Thymus (tissue), 11 donors: ENCODE data around the gene CCT7. TPM values are rescaled to one million over a fixed set of nuclear protein-coding genes. Genes with fewer than 3 reads are reported as not detected.

Experiments used
- DNase-seq, 9 donors: peaks; one replicate each; pipeline ENCODE4 v3.0.0-alpha.2; 2013; ENCODE audit warnings: low spot score in 9 of 9, low read depth in 6 of 9, missing footprints in 1 of 9
- H3K27ac ChIP-seq, 2 donors: one replicate each; pipeline ENCODE4 v1.5.1; 2013; ENCODE audit warnings: control low read depth in 1 of 2, low read depth in 1 of 2, low read length in 1 of 2, mild to moderate bottlenecking in 1 of 2, moderate library complexity in 1 of 2
- H3K27me3 ChIP-seq, 2 donors: one replicate each; pipeline ENCODE4 v1.5.1; 2013; ENCODE audit warnings: low read length in 1 of 2; ENCODE audit not compliant: control insufficient read depth in 2 of 2, insufficient read depth in 1 of 2
- H3K36me3 ChIP-seq, 2 donors: one replicate each; pipeline ENCODE4 v1.5.1; 2013; ENCODE audit warnings: low read length in 1 of 2, mild to moderate bottlenecking in 1 of 2, moderate library complexity in 1 of 2; ENCODE audit not compliant: control insufficient read depth in 2 of 2, insufficient read depth in 2 of 2
- H3K4me1 ChIP-seq, 2 donors: one replicate each; pipeline ENCODE4 v1.5.1; 2013; ENCODE audit warnings: low read length in 2 of 2; ENCODE audit not compliant: control insufficient read depth in 2 of 2, insufficient read depth in 2 of 2
- H3K4me3 ChIP-seq, 2 donors: one replicate each; pipeline ENCODE4 v1.5.1; 2013; ENCODE audit warnings: low read length in 2 of 2, control low read depth in 1 of 2, mild to moderate bottlenecking in 1 of 2
- H3K9me3 ChIP-seq, 2 donors: one replicate each; pipeline ENCODE4 v1.5.1; 2013; ENCODE audit warnings: low read length in 1 of 2, mild to moderate bottlenecking in 1 of 2; ENCODE audit not compliant: control insufficient read depth in 2 of 2, insufficient read depth in 1 of 2
- WGBS: extraction: QIAGEN DNeasy Blood & Tissue Kit; methylation state at CpG from one replicate; pipeline ENCODE4 v1.1.7; 2013; 5-methylcytosine and 5-hydroxymethylcytosine counted together
- polyA plus RNA-seq: library from polyadenylated mRNA; stranded (reverse); fragments of 200-250 nt; gene quantifications from one replicate; pipeline ENCODE4 v1.2.3, GENCODE V29; 2013
- total RNA-seq: library from RNA; stranded (reverse); fragments of 120-200 nt; gene quantifications from one replicate; pipeline ENCODE4 v1.2.4, GENCODE V29; 2013
- donor health status: healthy.

CCT7 gene
- total and polyA plus RNA-seq, 2 donors: 115 to 313 TPM

- Histone ChIP-seq H3K27me3 (no peaks in the 10 kb centered on the region), H3K9me3 (no peaks in the 10 kb centered on the region), H3K27ac (no peak overlapping the region), H3K36me3 (peaks cover 51 to 53% of the 10 kb centered on the region in 2 donors), H3K4me1 (no peaks in the 10 kb centered on the region), H3K4me3 (no peak overlapping the region)
- no peak for DNase-seq
- WGBS: 97% methylated on average over 2 of the region's 2 CpGs
Observed at GRCh38 chr2:73257021-73257420, 22.9 kb downstream of the CCT7 start.

- 79% methylated on average over 10 of the region's 10 CpGs for WGBS
- no peak overlapping the region for H3K27ac ChIP-seq
Observed at GRCh38 chr2:73257425-73258125, 23.5 kb downstream of the CCT7 start.

DNA sequence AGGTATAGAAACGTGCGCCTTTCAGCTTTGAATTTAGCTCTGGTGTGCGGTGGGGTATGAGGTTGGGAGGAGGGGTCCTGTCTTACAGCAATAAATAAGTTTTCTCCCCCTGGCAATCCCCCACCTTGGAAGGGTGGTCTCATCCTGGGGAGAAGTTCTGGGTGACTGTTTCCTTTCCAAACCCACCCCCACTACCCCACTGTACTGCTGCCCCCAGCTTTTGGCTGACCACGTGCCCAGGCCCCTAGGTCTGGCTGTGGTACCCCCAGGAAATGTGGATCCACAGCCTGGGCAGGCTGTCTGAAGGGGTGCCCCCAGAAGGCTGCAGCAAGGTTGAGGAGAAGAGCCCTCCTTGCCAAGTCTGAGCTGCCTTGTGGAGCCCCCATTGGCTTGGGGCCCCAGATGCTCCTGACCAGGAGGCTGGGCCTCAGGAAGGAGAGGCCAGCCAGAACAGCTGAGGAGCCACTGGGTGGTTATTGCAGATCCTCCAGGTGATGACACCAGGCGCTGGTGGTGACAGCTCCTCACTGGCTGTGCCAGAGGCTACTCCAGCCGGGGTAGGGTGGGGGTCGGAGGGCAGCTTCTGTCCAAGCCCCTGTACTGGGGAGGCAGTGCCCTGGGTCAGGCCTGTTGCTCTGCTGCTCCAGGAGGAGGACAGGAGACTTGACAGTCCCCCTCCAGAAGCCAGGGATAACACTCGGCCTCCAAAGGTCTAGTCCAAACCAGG is 24.2 kb downstream of the CCT7 start:
- no peak for DNase-seq
- no peak overlapping the region for H3K4me3 ChIP-seq

More at GRCh38 chr2:73257425-73258125, 23.5 kb downstream of the CCT7 start:
- Histone ChIP-seq H3K9me3 (no peaks in the 10 kb centered on the region), H3K4me1 (no peaks in the 10 kb centered on the region), H3K27me3 (no peaks in the 10 kb centered on the region), H3K36me3 (peaks cover 46 to 48% of the 10 kb centered on the region in 2 donors), H3K4me3 (no peak overlapping the region)
- no peak for DNase-seq

GRCh38 chr2:73258913-73259215 is 24.8 kb downstream of the CCT7 start:
- H3K4me3 ChIP-seq: no peak overlapping the region
- no peak for DNase-seq

More for the DNA sequence above, 24.2 kb downstream of the CCT7 start:
- no peak overlapping the region for H3K27ac ChIP-seq
- WGBS: 97% methylated on average over 8 of the region's 8 CpGs
- no peaks in the 10 kb centered on the region for H3K27me3 ChIP-seq
- H3K4me1 ChIP-seq: no peaks in the 10 kb centered on the region
- no peaks in the 10 kb centered on the region for H3K9me3 ChIP-seq
- H3K36me3 ChIP-seq: peaks cover 38 to 40% of the 10 kb centered on the region in 2 donors

DNA sequence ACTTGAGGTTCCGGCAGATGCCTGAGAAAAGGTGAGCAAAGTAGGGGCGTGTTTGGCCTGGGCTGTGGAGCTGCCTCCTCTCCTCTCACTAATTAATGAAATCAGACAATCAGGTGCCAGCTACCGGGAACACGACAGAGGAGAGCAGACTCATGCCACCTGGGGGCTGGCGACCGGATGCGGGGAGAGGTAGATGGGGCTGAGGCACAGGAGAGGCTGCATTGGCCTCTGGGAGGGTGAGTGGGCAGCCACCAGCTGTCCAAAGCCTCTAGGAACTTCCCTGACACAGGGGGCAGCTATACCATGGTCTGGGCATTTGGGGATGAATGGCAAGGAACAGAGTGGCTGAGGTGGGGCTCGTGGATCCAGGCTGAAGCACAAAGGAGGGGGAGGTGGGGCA is 25.2 kb downstream of the CCT7 start:
- no peak overlapping the region for H3K4me3 ChIP-seq
- H3K36me3 ChIP-seq: peaks cover 30 to 40% of the 10 kb centered on the region in 2 donors
- DNase-seq: no peak
- 98% methylated on average over 8 of the region's 8 CpGs for WGBS
- H3K27me3 ChIP-seq: no peaks in the 10 kb centered on the region
- no peaks in the 10 kb centered on the region for H3K4me1 ChIP-seq
- no peaks in the 10 kb centered on the region for H3K9me3 ChIP-seq
- no peak overlapping the region for H3K27ac ChIP-seq

More at GRCh38 chr2:73258913-73259215, 24.8 kb downstream of the CCT7 start:
- Histone ChIP-seq H3K27me3 (no peaks in the 10 kb centered on the region), H3K9me3 (no peaks in the 10 kb centered on the region), H3K27ac (no peak overlapping the region), H3K36me3 (peaks cover 33 to 40% of the 10 kb centered on the region in 2 donors), H3K4me1 (no peaks in the 10 kb centered on the region)
- WGBS: 97% methylated on average over 9 of the region's 9 CpGs

DNA sequence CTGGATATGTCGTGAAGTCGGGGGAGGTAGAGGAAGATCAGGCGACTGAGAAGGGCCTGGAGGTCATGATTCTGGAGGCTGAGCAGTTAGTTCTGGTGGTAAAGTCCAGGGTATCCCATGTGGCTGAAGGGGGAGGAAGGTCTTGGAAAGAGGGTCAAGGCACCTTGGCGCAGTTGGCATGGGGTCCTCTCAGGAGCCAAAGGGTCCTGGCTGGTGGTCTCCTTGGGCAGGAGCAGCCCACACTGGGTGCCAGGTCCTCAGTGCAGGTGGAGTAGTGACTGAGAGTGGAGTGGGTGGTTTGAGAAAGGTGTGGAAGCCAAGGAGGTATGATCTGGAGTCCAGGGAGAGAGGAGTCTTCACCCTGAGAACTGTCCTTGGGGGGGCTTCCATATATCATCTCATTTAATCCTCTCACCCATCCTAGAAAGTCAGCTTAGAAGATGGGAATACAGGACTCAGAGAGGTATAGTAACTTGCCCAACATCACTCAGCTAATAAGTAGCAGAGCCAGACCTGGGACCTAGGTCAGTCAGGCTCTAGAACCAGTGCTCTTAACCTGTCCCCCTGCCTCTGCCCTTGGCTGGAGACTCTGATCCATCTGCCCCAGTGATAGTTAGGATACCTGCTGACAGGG is 25.7 kb downstream of the CCT7 start:
- DNase-seq: no peak
- Histone ChIP-seq H3K4me3 (no peak overlapping the region), H3K9me3 (no peaks in the 10 kb centered on the region), H3K27ac (no peak overlapping the region), H3K36me3 (peaks cover 28 to 37% of the 10 kb centered on the region in 2 donors), H3K27me3 (no peaks in the 10 kb centered on the region), H3K4me1 (no peaks in the 10 kb centered on the region)
- WGBS: 84% methylated on average over 4 of the region's 4 CpGs

GRCh38 chr2:73260338-73260984 is 26.4 kb downstream of the CCT7 start:
- Histone ChIP-seq H3K36me3 (peaks cover 21 to 32% of the 10 kb centered on the region in 2 donors), H3K27me3 (no peaks in the 10 kb centered on the region), H3K4me1 (no peaks in the 10 kb centered on the region), H3K27ac (no peak overlapping the region), H3K9me3 (no peaks in the 10 kb centered on the region), H3K4me3 (no peak overlapping the region)
- WGBS: 91% methylated on average over 17 of the region's 17 CpGs
- DNase-seq: no peak

DNA sequence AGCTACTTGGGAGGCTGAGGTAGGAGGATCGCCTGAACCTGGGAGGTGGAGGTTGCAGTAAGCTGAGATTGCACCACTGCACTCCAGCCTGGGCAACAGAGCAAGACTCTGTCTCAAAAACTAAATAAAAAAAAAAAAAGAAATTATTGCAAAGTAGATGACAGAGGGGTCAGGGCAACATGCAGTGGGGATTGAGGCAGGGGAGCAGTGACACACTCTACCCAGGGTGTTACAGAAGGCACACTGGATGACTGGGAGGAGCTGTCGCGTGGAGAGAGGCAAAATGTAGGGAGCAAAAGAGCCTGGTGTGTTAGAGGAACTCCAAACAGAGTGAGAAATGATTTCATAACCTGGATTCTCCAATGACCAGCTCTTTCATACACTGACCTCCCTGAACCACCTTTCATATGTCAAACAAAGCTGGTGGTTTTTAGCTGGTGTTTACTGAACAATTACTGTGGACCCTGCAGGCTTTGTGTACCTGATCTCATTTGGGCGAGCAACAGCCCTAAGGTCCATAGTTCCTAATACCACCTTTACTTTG is 28.1 kb downstream of the CCT7 start:
- Histone ChIP-seq H3K4me1 (no peaks in the 10 kb centered on the region), H3K9me3 (no peaks in the 10 kb centered on the region), H3K4me3 (no peak overlapping the region), H3K27me3 (no peaks in the 10 kb centered on the region), H3K27ac (no peak overlapping the region), H3K36me3 (peaks cover 21 to 35% of the 10 kb centered on the region in 2 donors)
- WGBS: 98% methylated on average over 4 of the region's 4 CpGs
- DNase-seq: no peak
